HCT116 (cell line): Measurements from ENCODE around the gene NPL. TPM values are rescaled to one million over a fixed set of nuclear protein-coding genes. Genes with fewer than 3 reads are reported as not detected.

Experiments used
- ATAC-seq: fragments of 200-7000 bp; cut with Tn5 transposase; 2 replicates; pipeline ENCODE4 v1.9.1; 2020; ENCODE audit warnings: mild to moderate bottlenecking, moderate library complexity
- BruUV-seq: library from RNA; stranded (reverse); fragments of 400-500 nt; replicated peaks from 2 replicates; lab custom pipeline; 2021; lab: Mats Ljungman, UMichigan
- CTCF ChIA-PET: fragments of 300-600 bp; sonication (Branson Sonifier 250); formaldehyde crosslinking; loops from one replicate; lab custom pipeline; 2021; ENCODE audit warnings: antibody characterized with exemption; lab: Charles Lee
- POLR2A ChIA-PET: fragments of 300-600, 350-600 bp; sonication (Branson Sonifier 250); formaldehyde crosslinking; loops from one replicate; lab custom pipeline; 2021; ENCODE audit warnings: antibody characterized with exemption; lab: Charles Lee
- RAD21 ChIA-PET, 2 experiments: fragments of 300-600 bp; sonication (Branson Sonifier 250); formaldehyde crosslinking; loops; one replicate each; lab custom pipeline; 2023; ENCODE audit warnings: low total read pairs in 2 of 2; ENCODE audit not compliant: uncharacterized antibody in 2 of 2, unreplicated experiment in 2 of 2, low non-redundant PET in 1 of 2; lab: Charles Lee
- DNase-seq: peaks from one replicate; pipeline ENCODE4 v3.0.0-alpha.2; 2010; ENCODE audit warnings: low read depth, low spot score
- H2AFZ ChIP-seq: fragments of 200-600 bp; shearing (Covaris generic), sonication (generic); 2 replicates; pipeline ENCODE4 v1.6.1; 2017; ENCODE audit warnings: low read depth, mixed run types, mixed read lengths, antibody characterized with exemption, low read length; ENCODE audit not compliant: poor library complexity, severe bottlenecking
- H3K27ac ChIP-seq: 2 replicates; pipeline ENCODE4 v1.5.1; 2012; ENCODE audit warnings: low read depth, low read length
- H3K27me3 ChIP-seq: fragments of 200-600 bp; sonication (generic); 2 replicates; pipeline ENCODE4 v1.6.1; 2016; ENCODE audit warnings: mixed run types, low read length, mixed read lengths; ENCODE audit not compliant: insufficient read depth
- H3K36me3 ChIP-seq, 2 experiments: fragments of 200-500 bp in 1 of 2; fragments of 200-600 bp in 1 of 2; sonication (Bioruptor generic) in 1 of 2; sonication (generic) in 1 of 2; 2 replicates each; pipeline versions ENCODE4 v1.5.1 to v1.6.1; 2014 to 2016; ENCODE audit warnings: low read length in 2 of 2, inconsistent platforms in 1 of 2, mixed read lengths in 1 of 2, mixed run types in 1 of 2; ENCODE audit not compliant: insufficient read depth in 2 of 2, control insufficient read depth in 1 of 2
- H3K4me1 ChIP-seq, 2 experiments: fragments of 200-600 bp in 1 of 2; sonication (generic) in 1 of 2; 2 replicates each; pipeline versions ENCODE4 v1.5.1 to v1.6.1; 2012 to 2017; ENCODE audit warnings: low read length in 2 of 2, inconsistent platforms in 1 of 2, mild to moderate bottlenecking in 1 of 2, mixed read lengths in 1 of 2, mixed run types in 1 of 2, moderate library complexity in 1 of 2; ENCODE audit not compliant: insufficient read depth in 2 of 2, control insufficient read depth in 1 of 2
- H3K4me2 ChIP-seq: fragments of 200-600 bp; sonication (generic); 2 replicates; pipeline ENCODE4 v1.6.1; 2017; ENCODE audit warnings: mixed run types, low read length, mixed read lengths
- H3K4me3 ChIP-seq, 2 experiments: fragments of 200-600 bp in 1 of 2; sonication (generic) in 1 of 2; replicated peaks in 1 of 2; 2 replicates each; pipeline ENCODE4 v1.5.1; 2011 to 2016; ENCODE audit warnings: low read length in 2 of 2, control low read depth in 1 of 2, low read depth in 1 of 2, mild to moderate bottlenecking in 1 of 2, mixed read lengths in 1 of 2, mixed run types in 1 of 2
- H3K79me2 ChIP-seq: fragments of 200-600 bp; sonication (generic); 2 replicates; pipeline ENCODE4 v1.6.1; 2017; ENCODE audit warnings: mild to moderate bottlenecking, mixed run types, low read length, moderate library complexity, mixed read lengths; ENCODE audit not compliant: insufficient read depth
- H3K9ac ChIP-seq: fragments of 200-600 bp; sonication (generic); 2 replicates; pipeline ENCODE4 v1.6.1; 2016; ENCODE audit warnings: low read length, mixed read lengths
- H3K9me2 ChIP-seq: fragments of 200-600 bp; sonication (generic), shearing (Covaris generic); 2 replicates; pipeline ENCODE4 v1.6.1; 2017; ENCODE audit warnings: mixed run types, mild to moderate bottlenecking, moderate library complexity; ENCODE audit not compliant: insufficient read depth
- H3K9me3 ChIP-seq, 2 experiments: fragments of 200-500 bp in 1 of 2; fragments of 200-600 bp in 1 of 2; sonication (Bioruptor generic) in 1 of 2; sonication (generic) in 1 of 2; 2 replicates each; pipeline ENCODE4 v1.6.1; 2014 to 2017; ENCODE audit warnings: low read length in 2 of 2, mixed read lengths in 2 of 2, inconsistent platforms in 1 of 2, low read depth in 1 of 2, mild to moderate bottlenecking in 1 of 2, mixed run types in 1 of 2, moderate library complexity in 1 of 2; ENCODE audit not compliant: control insufficient read depth in 1 of 2, insufficient read depth in 1 of 2
- H4K20me1 ChIP-seq: fragments of 200-600 bp; sonication (generic), shearing (Covaris generic); 2 replicates; pipeline ENCODE4 v1.6.1; 2017; ENCODE audit warnings: mixed run types, mild to moderate bottlenecking, moderate library complexity; ENCODE audit not compliant: insufficient read depth
- CBX3 ChIP-seq: IDR thresholded peaks from 2 replicates; pipeline ENCODE4 v1.6.1; 2012; ENCODE audit warnings: low read depth
- EGR1 ChIP-seq: IDR thresholded peaks from 2 replicates; pipeline ENCODE4 v1.6.1; 2012; ENCODE audit warnings: low read depth
- JUND ChIP-seq: IDR thresholded peaks from 2 replicates; pipeline ENCODE4 v1.6.1; 2012
- RAD21 ChIP-seq: IDR thresholded peaks from 2 replicates; pipeline ENCODE4 v1.6.1; 2012; ENCODE audit warnings: low read depth, mild to moderate bottlenecking
- TCF7L2 ChIP-seq: IDR thresholded peaks from 2 replicates; pipeline ENCODE4 v1.7.0; 2011; ENCODE audit warnings: borderline replicate concordance, inconsistent platforms; ENCODE audit not compliant: insufficient read depth, insufficient read length; ENCODE audit errors: extremely low read depth
- ZNF274 ChIP-seq: fragments of 200-500 bp; sonication (Bioruptor generic); IDR thresholded peaks from 2 replicates; pipeline ENCODE4 v1.6.1; 2014; ENCODE audit warnings: mild to moderate bottlenecking, low read depth, low read length, inconsistent platforms
- intact Hi-C: fragments of 100-400 bp; cut with micrococcal nuclease; formaldehyde crosslinking; loops from 2 replicates; pipeline ENCODE4 v1.10.0; 2022
- total RNA-seq: library from RNA; stranded (reverse); gene quantifications from one replicate; pipeline ENCODE4 v1.2.1, GENCODE V29; 2021; ENCODE audit not compliant: unreplicated experiment
- TF ChIP-seq, protein P1 (sequence below): IDR thresholded peaks from 2 replicates; pipeline ENCODE4 v1.6.1; 2012; ENCODE audit warnings: low read depth

NPL gene
- total RNA-seq, 1 experiment from 2014 or later = 0.39 TPM

- POLR2A ChIA-PET = no interaction called here
- Histone ChIP-seq H3K4me3 (no peak overlapping the region), H3K9me2 (no peaks in the 10 kb centered on the region), H2AFZ (no peak overlapping the region), H3K79me2 (no peaks in the 10 kb centered on the region), H3K27ac (no peak overlapping the region), H3K36me3 (no peaks in the 10 kb centered on the region), H3K9me3 (no peaks in the 10 kb centered on the region), H3K9ac (no peak overlapping the region), H3K27me3 (peaks cover 10% of the 10 kb centered on the region), H4K20me1 (no peaks in the 10 kb centered on the region), H3K4me1 (no peaks in the 10 kb centered on the region), H3K4me2 (no peak overlapping the region)
- ATAC-seq = no peak
- no peak for DNase-seq
- TF ChIP-seq TCF7L2 (no peak), ZNF274 (no peak), RAD21 (no peak), EGR1 (no peak), JUND (no peak), CBX3 (no peak)
- TF ChIP-seq, protein P1, sequence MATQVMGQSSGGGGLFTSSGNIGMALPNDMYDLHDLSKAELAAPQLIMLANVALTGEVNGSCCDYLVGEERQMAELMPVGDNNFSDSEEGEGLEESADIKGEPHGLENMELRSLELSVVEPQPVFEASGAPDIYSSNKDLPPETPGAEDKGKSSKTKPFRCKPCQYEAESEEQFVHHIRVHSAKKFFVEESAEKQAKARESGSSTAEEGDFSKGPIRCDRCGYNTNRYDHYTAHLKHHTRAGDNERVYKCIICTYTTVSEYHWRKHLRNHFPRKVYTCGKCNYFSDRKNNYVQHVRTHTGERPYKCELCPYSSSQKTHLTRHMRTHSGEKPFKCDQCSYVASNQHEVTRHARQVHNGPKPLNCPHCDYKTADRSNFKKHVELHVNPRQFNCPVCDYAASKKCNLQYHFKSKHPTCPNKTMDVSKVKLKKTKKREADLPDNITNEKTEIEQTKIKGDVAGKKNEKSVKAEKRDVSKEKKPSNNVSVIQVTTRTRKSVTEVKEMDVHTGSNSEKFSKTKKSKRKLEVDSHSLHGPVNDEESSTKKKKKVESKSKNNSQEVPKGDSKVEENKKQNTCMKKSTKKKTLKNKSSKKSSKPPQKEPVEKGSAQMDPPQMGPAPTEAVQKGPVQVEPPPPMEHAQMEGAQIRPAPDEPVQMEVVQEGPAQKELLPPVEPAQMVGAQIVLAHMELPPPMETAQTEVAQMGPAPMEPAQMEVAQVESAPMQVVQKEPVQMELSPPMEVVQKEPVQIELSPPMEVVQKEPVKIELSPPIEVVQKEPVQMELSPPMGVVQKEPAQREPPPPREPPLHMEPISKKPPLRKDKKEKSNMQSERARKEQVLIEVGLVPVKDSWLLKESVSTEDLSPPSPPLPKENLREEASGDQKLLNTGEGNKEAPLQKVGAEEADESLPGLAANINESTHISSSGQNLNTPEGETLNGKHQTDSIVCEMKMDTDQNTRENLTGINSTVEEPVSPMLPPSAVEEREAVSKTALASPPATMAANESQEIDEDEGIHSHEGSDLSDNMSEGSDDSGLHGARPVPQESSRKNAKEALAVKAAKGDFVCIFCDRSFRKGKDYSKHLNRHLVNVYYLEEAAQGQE = no peak
- CTCF ChIA-PET = interaction anchor here (1.3 to 1.6 kb wide), 3 partner anchors 9 to 10 kb away, joined by 3 to 5 read pairs (median 5); no protein-coding TSS in a partner anchor
- intact Hi-C loops = no loop called here
- BruUV-seq = no TSS peak
- RAD21 ChIA-PET = no interaction called here
These were observed 2.0 kb downstream of the NPL start for GRCh38 chr1:182791281-182792179.
